RWPE2 (cell line): Measurements from ENCODE around the gene UVRAG.

Source experiments
- ATAC-seq: fragments of 200-7000 bp; cut with Tn5 transposase; 3 replicates; pipeline ENCODE4 v1.9.1; 2021; ENCODE audit warnings: low read depth
- DNase-seq: peaks from one replicate; pipeline ENCODE4 v3.0.0-alpha.2; 2020; ENCODE audit warnings: low spot score
- H3K27ac ChIP-seq: fragments of 450-650 bp; 2 replicates; pipeline ENCODE4 v1.5.1; 2017; ENCODE audit warnings: mild to moderate bottlenecking; ENCODE audit not compliant: poor library complexity, severe bottlenecking
- H3K27me3 ChIP-seq: fragments of 250-450 bp; sonication (Bioruptor Pico); 2 replicates; pipeline ENCODE4 v1.5.1; 2021; ENCODE audit warnings: mild to moderate bottlenecking, moderate library complexity; ENCODE audit not compliant: insufficient read depth, poor library complexity, severe bottlenecking
- H3K36me3 ChIP-seq: fragments of 250-450 bp; sonication (Bioruptor Pico); 2 replicates; pipeline ENCODE4 v1.5.1; 2020; ENCODE audit warnings: low read depth, mild to moderate bottlenecking, moderate library complexity
- H3K4me1 ChIP-seq: fragments of 250-450 bp; sonication (Bioruptor Pico); 2 replicates; pipeline ENCODE4 v1.5.1; 2021; ENCODE audit warnings: mild to moderate bottlenecking, moderate library complexity; ENCODE audit not compliant: insufficient read depth, poor library complexity, severe bottlenecking
- H3K4me3 ChIP-seq: fragments of 250-450 bp; sonication (Bioruptor Pico); 2 replicates; pipeline ENCODE4 v1.5.1; 2021; ENCODE audit warnings: mild to moderate bottlenecking, moderate library complexity; ENCODE audit not compliant: severe bottlenecking
- H3K9me3 ChIP-seq: fragments of 250-450 bp; sonication (Bioruptor Pico); 2 replicates; pipeline ENCODE4 v1.5.1; 2021; ENCODE audit warnings: mild to moderate bottlenecking, moderate library complexity; ENCODE audit not compliant: severe bottlenecking
- TF ChIP-seq, protein P1 (sequence below): fragments of 450-650 bp; IDR thresholded peaks from one replicate; pipeline ENCODE4 v1.5.1; 2017; ENCODE audit warnings: mild to moderate bottlenecking, moderate library complexity; ENCODE audit not compliant: poor library complexity, severe bottlenecking

The UVRAG gene

GRCh38 chr11:76083563-76084451 is 268.8 kb downstream of the UVRAG start:
- Histone ChIP-seq H3K4me1 (no peaks in the 10 kb centered on the region), H3K9me3 (no peaks in the 10 kb centered on the region), H3K36me3 (no peaks in the 10 kb centered on the region), H3K27ac (no peak overlapping the region), H3K27me3 (no peaks in the 10 kb centered on the region), H3K4me3 (no peak overlapping the region)
- ATAC-seq (no peak), DNase-seq (no peak)
- TF ChIP-seq, protein P1, sequence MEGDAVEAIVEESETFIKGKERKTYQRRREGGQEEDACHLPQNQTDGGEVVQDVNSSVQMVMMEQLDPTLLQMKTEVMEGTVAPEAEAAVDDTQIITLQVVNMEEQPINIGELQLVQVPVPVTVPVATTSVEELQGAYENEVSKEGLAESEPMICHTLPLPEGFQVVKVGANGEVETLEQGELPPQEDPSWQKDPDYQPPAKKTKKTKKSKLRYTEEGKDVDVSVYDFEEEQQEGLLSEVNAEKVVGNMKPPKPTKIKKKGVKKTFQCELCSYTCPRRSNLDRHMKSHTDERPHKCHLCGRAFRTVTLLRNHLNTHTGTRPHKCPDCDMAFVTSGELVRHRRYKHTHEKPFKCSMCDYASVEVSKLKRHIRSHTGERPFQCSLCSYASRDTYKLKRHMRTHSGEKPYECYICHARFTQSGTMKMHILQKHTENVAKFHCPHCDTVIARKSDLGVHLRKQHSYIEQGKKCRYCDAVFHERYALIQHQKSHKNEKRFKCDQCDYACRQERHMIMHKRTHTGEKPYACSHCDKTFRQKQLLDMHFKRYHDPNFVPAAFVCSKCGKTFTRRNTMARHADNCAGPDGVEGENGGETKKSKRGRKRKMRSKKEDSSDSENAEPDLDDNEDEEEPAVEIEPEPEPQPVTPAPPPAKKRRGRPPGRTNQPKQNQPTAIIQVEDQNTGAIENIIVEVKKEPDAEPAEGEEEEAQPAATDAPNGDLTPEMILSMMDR: no peak

DNA sequence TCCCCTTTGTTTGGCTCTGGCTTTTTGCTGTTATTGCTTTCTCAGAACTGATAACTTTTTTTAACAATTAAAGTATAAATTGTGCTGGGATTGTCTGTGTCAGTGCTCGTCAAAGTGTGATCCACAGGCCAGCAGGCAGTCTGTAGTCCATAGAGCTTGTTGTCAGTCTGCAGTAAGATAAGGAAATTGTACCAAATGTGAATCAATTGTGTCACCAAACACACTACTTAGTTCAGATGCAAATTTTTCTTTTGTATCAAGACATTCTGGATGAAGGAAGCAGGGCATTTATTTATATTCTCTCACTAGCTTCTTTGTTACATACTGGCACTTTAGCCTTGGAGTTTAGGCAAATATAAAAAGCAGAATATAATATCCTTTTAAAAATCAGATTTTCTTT is 270.3 kb downstream of the UVRAG start:
- DNase-seq (no peak), ATAC-seq (no peak)
- Histone ChIP-seq H3K4me3 (no peak overlapping the region), H3K27me3 (no peaks in the 10 kb centered on the region), H3K9me3 (no peaks in the 10 kb centered on the region), H3K4me1 (no peaks in the 10 kb centered on the region), H3K27ac (no peak overlapping the region), H3K36me3 (no peaks in the 10 kb centered on the region)
- TF ChIP-seq, protein P1: no peak

DNA sequence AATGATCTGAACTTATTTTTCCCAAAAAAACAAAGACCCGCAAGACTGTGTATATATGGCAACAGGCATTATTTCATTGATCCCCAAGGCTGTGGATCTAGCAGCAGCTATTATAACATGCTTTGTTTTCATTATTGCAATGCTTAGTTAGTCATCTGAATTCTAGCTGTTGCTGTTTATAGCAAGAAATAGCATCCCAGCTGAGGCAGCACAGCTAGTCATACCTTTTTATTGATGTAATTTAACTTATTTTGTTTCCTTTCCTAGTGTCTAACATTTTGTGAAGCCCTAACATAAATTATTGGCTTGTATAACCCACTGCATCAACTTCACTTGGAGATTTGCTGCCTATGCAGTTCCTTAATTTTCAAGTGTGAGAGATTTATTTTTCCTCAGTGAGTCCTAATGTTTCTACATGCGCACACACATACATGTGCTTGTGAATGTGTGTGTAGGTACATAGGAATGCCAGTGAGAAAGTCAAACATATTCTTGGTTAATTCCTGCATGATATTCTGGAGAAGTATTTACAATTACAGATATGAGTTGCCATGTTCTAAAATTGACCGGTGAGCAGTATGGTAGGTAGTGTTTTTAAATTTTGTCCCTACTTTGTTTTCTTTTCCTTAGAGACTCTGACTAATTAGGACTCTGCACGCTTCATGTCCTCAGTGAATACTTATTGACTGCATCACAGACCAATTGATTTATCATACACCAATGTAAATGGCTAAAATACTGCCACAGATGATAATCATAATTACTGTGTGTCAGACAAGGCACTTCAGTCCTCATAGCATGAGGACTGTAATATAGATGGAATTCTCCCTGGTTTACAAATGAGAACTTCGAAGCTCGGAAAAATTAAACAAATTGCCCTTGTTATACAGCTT is 272.0 kb downstream of the UVRAG start:
- ATAC-seq (no peak), DNase-seq (no peak)
- Histone ChIP-seq H3K27me3 (no peaks in the 10 kb centered on the region), H3K9me3 (no peaks in the 10 kb centered on the region), H3K4me1 (no peaks in the 10 kb centered on the region), H3K36me3 (no peaks in the 10 kb centered on the region), H3K4me3 (no peak overlapping the region), H3K27ac (no peak overlapping the region)
- TF ChIP-seq, protein P1: no peak

GRCh38 chr11:76087749-76088148 is 272.7 kb downstream of the UVRAG start:
- Histone ChIP-seq H3K9me3 (no peaks in the 10 kb centered on the region), H3K36me3 (no peaks in the 10 kb centered on the region), H3K27ac (no peak overlapping the region), H3K27me3 (no peaks in the 10 kb centered on the region), H3K4me3 (no peak overlapping the region), H3K4me1 (no peaks in the 10 kb centered on the region)
- ATAC-seq: no peak
- DNase-seq: no peak
- TF ChIP-seq, protein P1: no peak
